GM12892 (cell line): Measurements from ENCODE around the gene NDRG3.
"Not testable (repeated sequence)": the region's sequence is repeated elsewhere in the genome, so short reads cannot be mapped to it uniquely, and the experiment has no call there.

ENCODE experiments used
- DNase-seq: peaks from one replicate; pipeline ENCODE4 v3.0.0; 2011; ENCODE audit not compliant: insufficient read length
- FAIRE-seq: peaks from 2 replicates; lab custom pipeline; 2011; peaks lifted over from hg19 to GRCh38; lab: Jason Lieb, UNC
- POLR2A ChIP-seq: IDR thresholded peaks from 2 replicates; pipeline ENCODE4 v1.6.1; 2011; ENCODE audit warnings: low read depth, low read length, control low read depth
- POLR2AphosphoS5 ChIP-seq: IDR thresholded peaks from 2 replicates; pipeline ENCODE4 v1.6.1; 2011; ENCODE audit warnings: low read depth, low read length, control low read depth
- TAF1 ChIP-seq: IDR thresholded peaks from 2 replicates; pipeline ENCODE4 v1.6.1; 2011; ENCODE audit warnings: low read depth, mild to moderate bottlenecking, control low read depth, low read length, borderline replicate concordance

NDRG3 gene

GRCh38 chr20:36728986-36729385 is 16.9 kb downstream of the NDRG3 start:
- DNase-seq: no peak
- no peak for FAIRE-seq
- TF ChIP-seq POLR2A (no peak), TAF1 (no peak)

- DNase-seq (no peak), FAIRE-seq (no peak)
- TF ChIP-seq POLR2A (no peak), POLR2AphosphoS5 (no peak), TAF1 (no peak)
Observed at GRCh38 chr20:36726168-36726567, 19.7 kb downstream of the NDRG3 start.

GRCh38 chr20:36720510-36720909 is 25.4 kb downstream of the NDRG3 start:
- no peak for DNase-seq
- no peak for FAIRE-seq
- no peak for TF ChIP-seq POLR2AphosphoS5
- no peak for TF ChIP-seq POLR2A
- TF ChIP-seq TAF1: no peak

GRCh38 chr20:36717657-36718056 is 28.2 kb downstream of the NDRG3 start:
- no peak for FAIRE-seq
- no peak for DNase-seq
- no peak for TF ChIP-seq POLR2AphosphoS5
- TF ChIP-seq TAF1: no peak
- no peak for TF ChIP-seq POLR2A

- FAIRE-seq (no peak), DNase-seq (no peak)
- TF ChIP-seq TAF1 (no peak), POLR2A (no peak), POLR2AphosphoS5 (no peak)
Observed at GRCh38 chr20:36717021-36717420, 28.9 kb downstream of the NDRG3 start.

- TF ChIP-seq POLR2AphosphoS5 (no peak), TAF1 (no peak), POLR2A (no peak)
- no peak for FAIRE-seq
- DNase-seq: no peak
Observed at GRCh38 chr20:36712775-36713174, 33.1 kb downstream of the NDRG3 start.

- FAIRE-seq: no peak
- TF ChIP-seq POLR2A (no peak), POLR2AphosphoS5 (no peak), TAF1 (no peak)
- no peak for DNase-seq
Observed at GRCh38 chr20:36709126-36709525, 36.8 kb downstream of the NDRG3 start.

GRCh38 chr20:36703530-36703929 is 42.4 kb downstream of the NDRG3 start:
- no peak for DNase-seq
- TF ChIP-seq TAF1: no peak
- TF ChIP-seq POLR2AphosphoS5: no peak
- no peak for TF ChIP-seq POLR2A
- FAIRE-seq: no peak

GRCh38 chr20:36700438-36700837 is 45.5 kb downstream of the NDRG3 start:
- DNase-seq: no peak
- TF ChIP-seq TAF1 (no peak), POLR2AphosphoS5 (no peak), POLR2A (no peak)
- no peak for FAIRE-seq

- DNase-seq, FAIRE-seq: not testable (repeated sequence)
Observed at GRCh38 chr20:36695467-36695866, 50.4 kb downstream of the NDRG3 start.

GRCh38 chr20:36688630-36689029 is 57.3 kb downstream of the NDRG3 start:
- TF ChIP-seq POLR2AphosphoS5 (no peak), TAF1 (no peak), POLR2A (no peak)
- no peak for DNase-seq
- no peak for FAIRE-seq

GRCh38 chr20:36687850-36688249 is 58.0 kb downstream of the NDRG3 start:
- no peak for TF ChIP-seq POLR2AphosphoS5
- no peak for TF ChIP-seq TAF1
- no peak for TF ChIP-seq POLR2A
- no peak for DNase-seq
- FAIRE-seq: no peak

GRCh38 chr20:36686944-36687343 is 58.9 kb downstream of the NDRG3 start:
- TF ChIP-seq POLR2A: no peak
- TF ChIP-seq POLR2AphosphoS5: no peak
- TF ChIP-seq TAF1: no peak
- FAIRE-seq: no peak
- DNase-seq: no peak

- no peak for FAIRE-seq
- TF ChIP-seq POLR2A (no peak), POLR2AphosphoS5 (no peak), TAF1 (no peak)
- no peak for DNase-seq
Observed at GRCh38 chr20:36686504-36686903, 59.4 kb downstream of the NDRG3 start.
